A549 (cell line): Measurements from ENCODE around the gene OTUB2. TPM values are rescaled to one million over a fixed set of nuclear protein-coding genes. Genes with fewer than 3 reads are reported as not detected.

ENCODE experiments used
- ATAC-seq, 2 experiments: fragments of 200-7000 bp in 1 of 2; fragments of >200 bp in 1 of 2; cut with Nextera tagmentation in 1 of 2; cut with Tn5 transposase in 1 of 2; 3 replicates each; pipeline versions ENCODE4 v1.8.0 to v1.9.1; 2018 to 2020; ENCODE audit warnings: mild to moderate bottlenecking in 1 of 2, moderate library complexity in 1 of 2
- CTCF ChIA-PET: fragments of 300-600 bp; sonication (Branson Sonifier 250); formaldehyde crosslinking; extraction: SDS; loops from one replicate; lab custom pipeline; 2021; ENCODE audit warnings: antibody characterized with exemption, inconsistent platforms; lab: Yijun Ruan, JAX
- POLR2A ChIA-PET: fragments of 350-600 bp; formaldehyde crosslinking; extraction: SDS; loops from one replicate; lab custom pipeline; 2021; ENCODE audit warnings: antibody characterized with exemption, inconsistent platforms; lab: Yijun Ruan, JAX
- DNase-seq, 2 experiments: peaks; one replicate each; pipeline versions ENCODE4 v3.0.0 to v3.0.0-alpha.2; 2011 to 2016; ENCODE audit warnings: low read depth in 1 of 2, low spot score in 1 of 2
- FAIRE-seq: peaks from 2 replicates; lab custom pipeline; 2011; peaks lifted over from hg19 to GRCh38; lab: Jason Lieb, UNC
- H3K27ac ChIP-seq, 2 experiments: fragments of >200 bp; sonication (Bioruptor Twin); formaldehyde crosslinking; 3 replicates each; pipeline ENCODE4 v1.5.1; 2016 to 2017
- H3K4me1 ChIP-seq: fragments of >200 bp; sonication (Bioruptor Twin); formaldehyde crosslinking; 3 replicates; pipeline ENCODE4 v1.6.1; 2016
- H3K4me2 ChIP-seq: fragments of >200 bp; sonication (Bioruptor Twin); formaldehyde crosslinking; 3 replicates; pipeline ENCODE4 v1.6.1; 2016
- H3K4me3 ChIP-seq: fragments of >200 bp; sonication (Bioruptor Twin); formaldehyde crosslinking; 3 replicates; pipeline ENCODE4 v1.5.1; 2016
- H3K9me3 ChIP-seq: fragments of >200 bp; sonication (Bioruptor Twin); formaldehyde crosslinking; 3 replicates; pipeline ENCODE4 v1.6.1; 2016
- CBX2 ChIP-seq: fragments of 200-600 bp; sonication (generic); IDR thresholded peaks from 2 replicates; pipeline ENCODE4 v1.6.1; 2016; ENCODE audit warnings: low read depth, mild to moderate bottlenecking, borderline replicate concordance
- ESRRA ChIP-seq: fragments of 150-350 bp; IDR thresholded peaks from 2 replicates; pipeline ENCODE4 v1.6.1; 2014; ENCODE audit warnings: mild to moderate bottlenecking, low read length, borderline replicate concordance
- FOSB ChIP-seq: fragments of 250-450 bp; sonication (Bioruptor Pico); IDR thresholded peaks from 2 replicates; pipeline ENCODE4 v1.5.0; 2020; ENCODE audit warnings: mild to moderate bottlenecking, moderate library complexity
- FOXS1 ChIP-seq: fragments of 250-450 bp; sonication (Bioruptor Pico); IDR thresholded peaks from 2 replicates; pipeline ENCODE4 v1.5.0; 2020; ENCODE audit warnings: mild to moderate bottlenecking, moderate library complexity
- GATA3 ChIP-seq: IDR thresholded peaks from 2 replicates; pipeline ENCODE4 v1.6.1; 2012; ENCODE audit warnings: borderline replicate concordance
- HEYL ChIP-seq: fragments of 250-450 bp; sonication (Bioruptor Pico); IDR thresholded peaks from 2 replicates; pipeline ENCODE4 v1.8.0; 2021; ENCODE audit warnings: mild to moderate bottlenecking, moderate library complexity
- JUN ChIP-seq, 2 experiments: fragments of >200 bp; sonication (Bioruptor Twin); formaldehyde crosslinking; IDR thresholded peaks; 2 replicates in 1 of 2; 3 replicates in 1 of 2; pipeline ENCODE4 v1.6.1; 2016 to 2017
- KDM1A ChIP-seq: fragments of 200-600 bp; sonication (generic); IDR thresholded peaks from 2 replicates; pipeline ENCODE4 v1.6.1; 2016; ENCODE audit warnings: low read depth, mild to moderate bottlenecking
- KDM5A ChIP-seq: fragments of 200-600 bp; sonication (generic); IDR thresholded peaks from 2 replicates; pipeline ENCODE4 v1.6.1; 2016; ENCODE audit warnings: antibody characterized with exemption, mild to moderate bottlenecking
- MAZ ChIP-seq: fragments of 150-350 bp; IDR thresholded peaks from 2 replicates; pipeline ENCODE4 v1.6.1; 2014; ENCODE audit warnings: antibody characterized with exemption, low read depth, low read length, borderline replicate concordance
- NFE2L2 ChIP-seq: fragments of 150-350 bp; conservative IDR thresholded peaks from 2 replicates; pipeline ENCODE4 v1.6.1; 2014; ENCODE audit warnings: low read length
- NR3C1 ChIP-seq: fragments of >200 bp; sonication (Bioruptor Twin); formaldehyde crosslinking; IDR thresholded peaks from 3 replicates; pipeline ENCODE4 v1.6.1; 2017
- PHF8 ChIP-seq: fragments of 200-600 bp; sonication (generic); IDR thresholded peaks from 2 replicates; pipeline ENCODE4 v1.6.1; 2016; ENCODE audit warnings: low read depth, mild to moderate bottlenecking, antibody characterized with exemption, moderate library complexity, borderline replicate concordance
- POLR2A ChIP-seq: IDR thresholded peaks from 2 replicates; pipeline ENCODE4 v1.6.1; 2012; ENCODE audit warnings: mild to moderate bottlenecking, low read length
- RAD21 ChIP-seq, 2 experiments: fragments of >200 bp in 1 of 2; sonication (Bioruptor Twin) in 1 of 2; formaldehyde crosslinking in 1 of 2; IDR thresholded peaks in 1 of 2; conservative IDR thresholded peaks in 1 of 2; 2 replicates in 1 of 2; 3 replicates in 1 of 2; pipeline ENCODE4 v1.6.1; 2012 to 2018; ENCODE audit warnings: inconsistent platforms in 1 of 2
- RARB ChIP-seq: fragments of 250-450 bp; sonication (Bioruptor Pico); IDR thresholded peaks from 2 replicates; pipeline ENCODE4 v1.8.0; 2021; ENCODE audit warnings: mild to moderate bottlenecking, moderate library complexity
- SMC3 ChIP-seq: fragments of >200 bp; sonication (Bioruptor Twin); formaldehyde crosslinking; IDR thresholded peaks from 3 replicates; pipeline ENCODE4 v1.6.1; 2018; ENCODE audit warnings: inconsistent platforms
- TFCP2L1 ChIP-seq: fragments of 250-450 bp; sonication (Bioruptor Pico); IDR thresholded peaks from 2 replicates; pipeline ENCODE4 v1.5.0; 2021; ENCODE audit warnings: mild to moderate bottlenecking
- TP53 ChIP-seq: fragments of 250-450 bp; sonication (Bioruptor Pico); IDR thresholded peaks from 2 replicates; pipeline ENCODE4 v1.5.0; 2021; ENCODE audit warnings: mild to moderate bottlenecking, moderate library complexity
- ZNF302 ChIP-seq: fragments of 250-450 bp; sonication (Bioruptor Pico); IDR thresholded peaks from 2 replicates; pipeline ENCODE4 v1.9.0; 2021; ENCODE audit warnings: inconsistent platforms, mild to moderate bottlenecking, moderate library complexity
- WGBS: methylation state at CpG from one replicate; pipeline ENCODE4 v1.1.6; 2017; ENCODE audit errors: missing lambda C conversion rate; 5-methylcytosine and 5-hydroxymethylcytosine counted together
- polyA plus RNA-seq, 4 experiments: library from polyadenylated mRNA; depleted of rRNA in 3 of 4; stranded (reverse); fragments of >200 nt; fragmentation: RNase III in 1 of 4; extraction: RNeasy Plus Mini Kit Qiagen cat#74134 plus additional on column Dnase treatment in 1 of 4; gene quantifications; 2 replicates in 3 of 4; 3 replicates in 1 of 4; pipeline ENCODE4 v1.2.3, GENCODE V29; 2011 to 2017
- TF ChIP-seq, protein P1 (sequence below): fragments of >200 bp; sonication (Bioruptor Twin); formaldehyde crosslinking; IDR thresholded peaks from 3 replicates; pipeline ENCODE4 v1.6.1; 2016
- TF ChIP-seq, protein P2 (sequence below): fragments of 250-450 bp; sonication (Bioruptor Pico); IDR thresholded peaks from 2 replicates; pipeline ENCODE4 v1.5.0; 2020; ENCODE audit warnings: low read depth, mild to moderate bottlenecking, moderate library complexity
- TF ChIP-seq, protein P3 (sequence below): IDR thresholded peaks from 2 replicates; pipeline ENCODE4 v1.6.1; 2012
- TF ChIP-seq, protein P4 (sequence below): fragments of 450-650 bp; IDR thresholded peaks from 2 replicates; pipeline ENCODE4 v1.6.1; 2014; ENCODE audit warnings: antibody characterized with exemption
- TF ChIP-seq, protein P5 (sequence below): fragments of 150-350 bp; IDR thresholded peaks from 2 replicates; pipeline ENCODE4 v1.6.1; 2014; ENCODE audit warnings: low read depth, mild to moderate bottlenecking, low read length

Gene OTUB2
- polyA plus RNA-seq, 2 of the 4 experiments (the other 2 are of a cell fraction) = 1.2 to 2.5 TPM

DNA sequence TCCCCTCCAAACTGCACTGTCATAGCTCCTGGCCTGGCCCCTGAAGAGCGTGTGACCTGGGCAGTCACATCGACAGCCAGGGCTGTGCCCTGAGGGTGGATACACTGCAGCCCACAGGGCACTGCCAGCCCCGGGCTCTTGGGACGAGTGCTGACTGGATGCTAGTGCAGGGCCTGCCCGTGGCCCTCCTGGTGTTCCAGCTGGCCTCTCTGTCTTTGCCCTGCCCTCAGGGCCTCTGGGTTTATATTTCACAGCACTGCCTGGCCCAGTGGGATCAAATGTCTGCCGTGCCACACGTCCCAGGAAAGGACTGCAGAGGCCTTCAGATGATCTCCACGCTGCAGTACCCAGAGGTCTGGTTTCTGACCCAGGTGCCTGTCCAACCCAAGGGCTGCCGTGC lies 39.2 kb upstream of the OTUB2 start (continued):
- TF ChIP-seq, protein P1, sequence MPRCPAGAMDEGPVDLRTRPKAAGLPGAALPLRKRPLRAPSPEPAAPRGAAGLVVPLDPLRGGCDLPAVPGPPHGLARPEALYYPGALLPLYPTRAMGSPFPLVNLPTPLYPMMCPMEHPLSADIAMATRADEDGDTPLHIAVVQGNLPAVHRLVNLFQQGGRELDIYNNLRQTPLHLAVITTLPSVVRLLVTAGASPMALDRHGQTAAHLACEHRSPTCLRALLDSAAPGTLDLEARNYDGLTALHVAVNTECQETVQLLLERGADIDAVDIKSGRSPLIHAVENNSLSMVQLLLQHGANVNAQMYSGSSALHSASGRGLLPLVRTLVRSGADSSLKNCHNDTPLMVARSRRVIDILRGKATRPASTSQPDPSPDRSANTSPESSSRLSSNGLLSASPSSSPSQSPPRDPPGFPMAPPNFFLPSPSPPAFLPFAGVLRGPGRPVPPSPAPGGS = no peak
- TF ChIP-seq JUN (IDR thresholded peaks at IDR 0.05) (no peak), ESRRA (no peak)

DNA sequence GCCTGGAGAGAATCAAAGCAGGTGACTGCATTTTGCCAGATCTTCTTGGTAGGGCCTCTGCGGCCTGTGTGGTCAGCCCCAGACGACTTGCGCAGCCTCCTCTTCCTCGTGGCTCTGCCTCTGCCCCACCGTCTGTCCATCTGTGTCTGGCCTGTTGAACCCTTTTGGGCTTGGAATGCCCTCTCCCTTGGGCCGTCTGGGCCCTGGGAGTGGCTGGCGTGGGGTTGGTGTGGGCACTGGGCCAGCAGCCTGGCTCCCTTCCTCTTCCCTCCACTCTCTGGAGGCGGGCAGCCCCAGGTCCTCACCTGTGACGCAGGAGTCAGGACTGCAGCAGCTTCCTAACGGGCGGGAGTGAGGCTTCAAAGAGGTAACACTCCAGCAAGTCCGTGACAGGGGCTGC lies 38.8 kb upstream of the OTUB2 start:
- H3K4me1 ChIP-seq = peaks cover 15% of the 10 kb centered on the region
- 86% methylated on average over 10 of the region's 12 CpGs for WGBS
- ATAC-seq (no peak), FAIRE-seq (no peak), DNase-seq (no peak)
- CTCF ChIA-PET = interaction anchor here (1.5 to 7.0 kb wide), 3 partner anchors 11 to 48 kb away, joined by 16 to 83 read pairs (median 50); partner anchors contain the start of gene CCDC197
- POLR2A ChIA-PET = no interaction called here
- TF ChIP-seq, protein P2, sequence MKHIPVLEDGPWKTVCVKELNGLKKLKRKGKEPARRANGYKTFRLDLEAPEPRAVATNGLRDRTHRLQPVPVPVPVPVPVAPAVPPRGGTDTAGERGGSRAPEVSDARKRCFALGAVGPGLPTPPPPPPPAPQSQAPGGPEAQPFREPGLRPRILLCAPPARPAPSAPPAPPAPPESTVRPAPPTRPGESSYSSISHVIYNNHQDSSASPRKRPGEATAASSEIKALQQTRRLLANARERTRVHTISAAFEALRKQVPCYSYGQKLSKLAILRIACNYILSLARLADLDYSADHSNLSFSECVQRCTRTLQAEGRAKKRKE (CRISPR knock-in tag) = no peak
- TF ChIP-seq, protein P3, sequence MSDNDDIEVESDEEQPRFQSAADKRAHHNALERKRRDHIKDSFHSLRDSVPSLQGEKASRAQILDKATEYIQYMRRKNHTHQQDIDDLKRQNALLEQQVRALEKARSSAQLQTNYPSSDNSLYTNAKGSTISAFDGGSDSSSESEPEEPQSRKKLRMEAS = no peak
- no peak for TF ChIP-seq NR3C1
- H3K4me3 ChIP-seq = no peak overlapping the region
- H3K9me3 ChIP-seq = no peaks in the 10 kb centered on the region
- H3K27ac ChIP-seq = peak overlapping the region in 1 of 2 experiments; percentile 63; a peak in 2 of 6 replicates
- no peak overlapping the region for H3K4me2 ChIP-seq

DNA sequence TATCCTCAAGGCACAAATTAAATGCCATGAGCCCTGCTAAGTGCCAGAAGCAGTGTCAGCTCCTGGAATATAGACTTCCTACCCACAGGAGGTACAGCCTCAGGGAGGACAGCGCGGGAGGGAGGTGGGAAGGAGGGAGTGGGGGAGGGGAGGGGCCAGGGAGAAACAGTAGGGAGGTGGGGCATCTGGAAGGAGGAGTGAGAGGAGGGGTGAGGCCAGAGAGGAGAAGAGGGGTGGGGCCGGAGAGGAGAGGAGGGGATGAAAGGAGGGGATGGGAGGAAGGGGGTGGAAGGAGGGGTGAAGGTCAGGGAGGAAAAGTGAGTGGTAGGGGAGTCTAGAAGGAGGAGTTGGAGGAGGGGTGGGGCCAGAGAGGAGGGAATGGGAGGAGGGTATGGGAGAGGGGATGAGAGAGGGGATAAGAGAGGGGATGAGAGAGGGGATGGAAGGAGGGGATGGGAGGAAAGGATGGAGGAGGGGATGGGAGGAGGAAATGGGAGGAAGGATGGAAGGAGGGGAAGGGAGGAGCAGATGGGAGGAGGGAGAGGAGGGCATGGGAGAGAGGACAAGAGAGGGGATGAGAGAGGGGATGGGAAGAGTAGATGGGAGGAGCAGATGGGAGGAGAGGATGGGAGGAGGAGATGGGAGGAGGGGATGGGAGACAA lies 38.2 kb upstream of the OTUB2 start:
- CTCF ChIA-PET = interaction anchor here (7.0 kb wide), 1 partner anchor 10 kb away, joined by 83 read pairs; the partner anchor contains the start of gene CCDC197
- Histone ChIP-seq H3K4me2 (no peak overlapping the region), H3K4me3 (no peak overlapping the region), H3K4me1 (peaks cover 15% of the 10 kb centered on the region), H3K9me3 (no peaks in the 10 kb centered on the region), H3K27ac (no peak overlapping the region)
- 80% methylated on average over 2 of the region's 3 CpGs for WGBS
- FAIRE-seq = no peak
- no peak for ATAC-seq
- no peak for TF ChIP-seq KDM1A
- TF ChIP-seq KDM5A = no peak
- no peak for TF ChIP-seq NFE2L2
- TF ChIP-seq FOSB (CRISPR knock-in tag) = no peak
- TF ChIP-seq, protein P4, sequence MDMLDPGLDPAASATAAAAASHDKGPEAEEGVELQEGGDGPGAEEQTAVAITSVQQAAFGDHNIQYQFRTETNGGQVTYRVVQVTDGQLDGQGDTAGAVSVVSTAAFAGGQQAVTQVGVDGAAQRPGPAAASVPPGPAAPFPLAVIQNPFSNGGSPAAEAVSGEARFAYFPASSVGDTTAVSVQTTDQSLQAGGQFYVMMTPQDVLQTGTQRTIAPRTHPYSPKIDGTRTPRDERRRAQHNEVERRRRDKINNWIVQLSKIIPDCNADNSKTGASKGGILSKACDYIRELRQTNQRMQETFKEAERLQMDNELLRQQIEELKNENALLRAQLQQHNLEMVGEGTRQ = no peak
- TF ChIP-seq ZNF302 = no peak
- TF ChIP-seq RAD21 (conservative IDR thresholded peaks at IDR 0.05 in 1 of 2, IDR thresholded peaks at IDR 0.05 in 1 of 2) = no peak
- TF ChIP-seq, protein P2 (CRISPR knock-in tag) = no peak
- DNase-seq = no peak
- POLR2A ChIA-PET = no interaction called here

DNA sequence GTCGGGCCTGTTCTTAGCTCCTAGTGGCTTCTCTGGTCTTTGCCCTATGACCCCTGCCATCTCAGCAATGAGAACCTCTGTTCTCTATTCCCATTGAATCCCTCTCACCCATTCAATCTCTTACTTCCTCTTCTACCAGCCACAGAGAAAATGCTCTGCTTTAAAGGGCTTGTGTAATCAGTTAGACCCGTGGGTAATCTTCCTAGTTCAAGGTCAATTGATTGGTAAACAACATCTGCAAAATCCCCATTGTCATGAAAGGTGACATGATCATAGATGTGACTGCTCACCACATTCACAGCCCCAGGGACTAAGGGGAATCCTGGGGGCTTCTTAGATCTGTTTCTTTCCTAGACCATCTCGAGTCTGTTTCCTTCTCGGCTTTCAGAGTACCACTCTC lies 36.2 kb upstream of the OTUB2 start:
- FAIRE-seq = no peak
- no peak for DNase-seq
- no peak for TF ChIP-seq TP53 (CRISPR knock-in tag)
- no peak for TF ChIP-seq RARB (CRISPR knock-in tag)
- no peak for TF ChIP-seq HEYL (CRISPR knock-in tag)
- no peak for TF ChIP-seq KDM5A
- TF ChIP-seq FOXS1 = no peak
- no peak for TF ChIP-seq JUN (IDR thresholded peaks at IDR 0.05)
- no peak for TF ChIP-seq CBX2
- no peak for TF ChIP-seq GATA3
- TF ChIP-seq, protein P5, sequence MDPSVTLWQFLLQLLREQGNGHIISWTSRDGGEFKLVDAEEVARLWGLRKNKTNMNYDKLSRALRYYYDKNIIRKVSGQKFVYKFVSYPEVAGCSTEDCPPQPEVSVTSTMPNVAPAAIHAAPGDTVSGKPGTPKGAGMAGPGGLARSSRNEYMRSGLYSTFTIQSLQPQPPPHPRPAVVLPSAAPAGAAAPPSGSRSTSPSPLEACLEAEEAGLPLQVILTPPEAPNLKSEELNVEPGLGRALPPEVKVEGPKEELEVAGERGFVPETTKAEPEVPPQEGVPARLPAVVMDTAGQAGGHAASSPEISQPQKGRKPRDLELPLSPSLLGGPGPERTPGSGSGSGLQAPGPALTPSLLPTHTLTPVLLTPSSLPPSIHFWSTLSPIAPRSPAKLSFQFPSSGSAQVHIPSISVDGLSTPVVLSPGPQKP = no peak
- no peak for TF ChIP-seq TFCP2L1 (CRISPR knock-in tag)
- TF ChIP-seq FOSB (CRISPR knock-in tag) = no peak
- TF ChIP-seq NR3C1 = no peak
- no peak for TF ChIP-seq SMC3
- TF ChIP-seq PHF8 = no peak
- no peak for TF ChIP-seq MAZ
- no peak for TF ChIP-seq ZNF302
- TF ChIP-seq ESRRA = no peak
- no peak for TF ChIP-seq POLR2A
- TF ChIP-seq, protein P3 = no peak
- Histone ChIP-seq H3K4me3 (no peak overlapping the region), H3K9me3 (no peaks in the 10 kb centered on the region), H3K4me1 (peaks cover 16% of the 10 kb centered on the region), H3K4me2 (no peak overlapping the region), H3K27ac (no peak overlapping the region)
- CTCF ChIA-PET = interaction anchor here (1.4 to 5.1 kb wide), 4 partner anchors 8 to 51 kb away, joined by 3 to 52 read pairs (median 28); no protein-coding TSS in a partner anchor
- 64% methylated on average over 4 of the region's 4 CpGs for WGBS
- ATAC-seq = no peak
- POLR2A ChIA-PET = no interaction called here
